HK-2 (cell line): ENCODE measurements around the gene SYNJ1.
"Not testable (repeated sequence)": the region's sequence is repeated elsewhere in the genome, so short reads cannot be mapped to it uniquely, and the experiment has no call there.

Experiments
- DNase-seq: peaks from one replicate; pipeline ENCODE4 v3.0.0-alpha.2; 2018; ENCODE audit not compliant: unreplicated experiment

SYNJ1 gene

DNA sequence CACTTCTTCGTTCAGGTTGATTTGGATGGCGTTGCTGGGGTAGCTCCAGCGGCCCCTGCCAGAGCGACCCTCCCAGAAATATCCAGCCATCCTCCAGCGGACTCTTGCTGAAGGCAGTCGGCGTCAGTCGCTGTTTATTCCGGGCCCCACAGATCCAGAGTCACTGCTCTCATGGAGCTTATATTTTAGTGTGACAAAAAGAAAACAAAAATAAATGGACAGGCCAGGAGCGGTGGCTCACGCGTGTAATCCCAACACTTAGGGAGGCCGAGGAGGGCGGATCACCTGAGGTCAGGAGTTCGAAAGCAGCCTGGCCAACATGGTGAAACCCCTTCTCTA is 114.8 kb downstream of the SYNJ1 start:
- DNase-seq: no peak

DNA sequence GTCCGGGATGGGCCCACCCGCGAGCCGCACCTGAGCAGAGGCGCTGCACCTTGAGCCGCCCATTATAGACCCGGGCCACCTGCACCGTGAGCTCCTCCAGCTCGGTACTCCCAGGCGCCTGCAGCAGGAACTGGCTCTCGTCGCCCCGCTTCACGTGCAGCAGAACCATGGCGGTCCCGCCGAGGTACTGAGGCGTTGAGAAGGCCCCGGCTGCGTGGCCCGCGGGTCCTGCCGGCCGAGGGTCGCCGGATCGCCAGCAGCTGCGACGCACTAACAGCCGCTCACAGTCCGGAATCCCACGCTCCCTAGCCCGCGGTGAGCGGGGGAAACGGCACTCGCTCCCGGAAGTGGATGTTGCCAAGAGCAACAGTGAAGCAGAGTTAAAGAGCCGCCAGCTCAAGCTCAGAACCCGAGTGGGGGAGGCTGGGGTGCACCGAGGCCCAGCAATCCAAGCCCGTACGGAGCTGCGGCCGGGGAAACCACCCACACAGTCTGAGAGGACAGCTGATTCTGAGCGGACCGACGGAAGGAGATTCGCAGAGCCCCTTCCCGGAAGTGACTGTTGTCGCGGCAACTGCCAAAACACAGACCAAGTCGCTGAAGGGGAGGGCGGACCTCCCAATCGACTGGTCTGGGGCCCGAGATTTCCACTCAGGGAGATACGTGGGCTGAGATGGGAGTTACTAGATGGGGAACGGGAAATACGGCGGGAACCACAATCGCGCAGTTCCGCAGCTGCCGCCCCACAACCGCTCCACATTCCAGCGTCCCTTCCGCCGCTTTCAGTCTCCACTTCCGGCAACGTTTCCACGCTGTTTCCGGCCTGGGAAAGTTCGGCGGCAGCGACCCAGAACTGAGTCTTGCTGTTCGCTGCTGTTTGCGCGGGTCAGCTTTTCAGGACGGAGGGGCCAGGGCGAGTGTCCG is 115.5 kb downstream of the SYNJ1 start, which contains the start of gene CFAP298:
Gene CFAP298, minus strand, starts transcription at position 303 of the 924 bp plus-strand sequence. Its CDS starts 134 bp downstream, at position 169.
- DNase-seq: peak; percentile 84

- peak; percentile 30 for DNase-seq
Observed at GRCh38 chr21:32611471-32611997, 116.3 kb downstream of the SYNJ1 start.

GRCh38 chr21:32610940-32611339 is 116.9 kb downstream of the SYNJ1 start:
- DNase-seq: not testable (repeated sequence)

GRCh38 chr21:32608851-32609250 is 119.0 kb downstream of the SYNJ1 start:
- DNase-seq: no peak

DNA sequence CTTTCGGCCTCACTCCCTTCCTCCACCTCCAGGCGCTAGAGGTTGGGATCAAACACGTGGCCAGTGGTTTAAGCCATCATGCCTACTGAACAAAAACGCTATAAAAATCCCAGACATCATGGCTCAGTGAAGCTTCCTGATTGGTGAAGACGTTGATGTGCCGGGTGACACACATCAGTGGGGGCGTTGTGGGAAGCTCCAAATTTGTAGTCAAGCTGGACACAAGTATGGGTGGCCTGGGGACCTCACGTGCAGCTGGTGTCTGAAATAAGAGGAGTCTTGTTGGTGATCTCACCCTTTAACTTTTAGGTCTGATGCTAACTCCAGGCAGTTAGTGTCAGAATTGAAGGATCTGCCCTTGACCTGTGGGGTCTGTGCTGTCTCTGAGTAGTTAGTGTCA is 122.3 kb downstream of the SYNJ1 start:
- DNase-seq: no peak

- no peak for DNase-seq
Observed at GRCh38 chr21:32604464-32604863, 123.3 kb downstream of the SYNJ1 start.

GRCh38 chr21:32603131-32603530 is 124.7 kb downstream of the SYNJ1 start:
- DNase-seq: no peak

DNA sequence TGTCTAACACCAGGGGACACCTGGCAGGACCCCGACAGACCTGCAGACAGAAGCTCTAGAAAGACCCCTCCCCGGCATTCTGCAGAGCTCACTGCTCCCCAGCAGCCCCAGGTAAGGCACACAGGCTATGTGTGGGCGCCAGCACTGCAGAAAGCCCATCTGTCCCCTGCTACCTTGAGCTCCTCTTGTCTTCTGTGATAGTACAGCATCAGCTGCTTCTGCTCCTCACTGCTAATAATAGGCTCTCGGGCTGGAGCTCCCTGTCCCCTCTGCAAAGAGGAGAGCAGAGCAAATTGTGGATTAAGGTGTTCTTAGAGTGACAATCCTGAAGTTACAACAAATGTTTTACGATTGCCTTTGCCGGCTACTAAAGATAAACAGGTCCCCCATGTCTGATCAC is 125.7 kb downstream of the SYNJ1 start:
- DNase-seq: no peak

- DNase-seq: no peak
Observed at GRCh38 chr21:32599526-32599925, 128.3 kb downstream of the SYNJ1 start.

DNA sequence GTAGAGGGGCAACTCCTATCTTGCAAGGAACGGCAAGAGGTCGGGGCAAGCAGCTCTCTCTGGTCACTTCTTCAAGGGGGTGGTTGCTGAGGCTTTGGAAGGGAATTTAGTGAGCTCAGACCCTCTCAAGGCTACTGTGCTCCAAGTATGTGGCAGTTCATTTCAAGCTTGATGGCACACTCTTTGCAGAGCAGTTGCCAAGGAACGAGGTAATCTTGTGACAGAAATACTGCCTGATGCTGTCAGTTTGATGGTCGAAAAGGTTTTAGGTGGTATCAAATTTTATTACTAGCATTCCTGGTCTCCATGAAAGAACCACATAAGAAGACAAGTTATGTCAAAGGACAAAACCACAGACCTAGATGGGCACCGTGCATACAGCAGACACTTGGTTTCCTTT is 128.7 kb downstream of the SYNJ1 start:
- no peak for DNase-seq

DNA sequence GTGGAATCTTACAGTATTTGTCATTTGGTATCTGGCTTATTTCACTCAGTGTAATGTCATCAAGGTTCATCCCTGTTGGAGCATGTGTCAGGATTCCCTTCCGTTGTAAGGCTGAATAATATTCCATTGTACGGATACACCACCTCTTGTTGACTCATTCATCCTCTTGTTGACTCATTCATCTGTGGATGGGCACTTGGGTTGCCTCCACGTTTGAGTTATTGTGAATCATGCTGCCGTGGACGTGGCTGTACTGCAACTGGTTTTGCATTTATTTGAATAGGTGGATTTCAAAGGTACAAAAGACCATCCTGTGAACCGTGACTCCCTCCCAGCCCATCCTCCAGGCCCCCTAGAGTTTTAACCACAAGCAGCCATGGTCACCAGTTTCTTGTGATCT is 130.6 kb downstream of the SYNJ1 start:
- DNase-seq: peak; percentile 51

GRCh38 chr21:32595431-32595830 is 132.4 kb downstream of the SYNJ1 start:
- no peak for DNase-seq

DNA sequence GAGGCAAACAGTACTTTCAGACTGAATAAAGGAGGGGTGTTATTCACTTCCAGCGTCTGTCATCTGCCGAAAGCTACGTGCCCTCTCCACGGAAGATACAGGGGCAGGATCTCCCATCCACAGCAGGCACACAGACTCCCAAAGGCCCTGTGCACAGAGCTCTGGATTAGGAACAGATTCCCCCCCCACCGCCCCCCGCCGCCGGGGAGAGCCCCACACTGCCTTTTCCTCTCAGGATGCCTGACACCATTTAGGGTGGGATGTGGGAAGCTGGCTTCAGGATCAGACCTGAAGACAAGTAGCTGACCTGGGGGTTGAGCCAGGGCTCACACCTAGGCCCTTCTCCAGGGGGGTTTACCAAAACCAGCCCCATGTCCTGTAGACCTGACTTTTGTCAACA is 134.1 kb downstream of the SYNJ1 start:
- no peak for DNase-seq

DNA sequence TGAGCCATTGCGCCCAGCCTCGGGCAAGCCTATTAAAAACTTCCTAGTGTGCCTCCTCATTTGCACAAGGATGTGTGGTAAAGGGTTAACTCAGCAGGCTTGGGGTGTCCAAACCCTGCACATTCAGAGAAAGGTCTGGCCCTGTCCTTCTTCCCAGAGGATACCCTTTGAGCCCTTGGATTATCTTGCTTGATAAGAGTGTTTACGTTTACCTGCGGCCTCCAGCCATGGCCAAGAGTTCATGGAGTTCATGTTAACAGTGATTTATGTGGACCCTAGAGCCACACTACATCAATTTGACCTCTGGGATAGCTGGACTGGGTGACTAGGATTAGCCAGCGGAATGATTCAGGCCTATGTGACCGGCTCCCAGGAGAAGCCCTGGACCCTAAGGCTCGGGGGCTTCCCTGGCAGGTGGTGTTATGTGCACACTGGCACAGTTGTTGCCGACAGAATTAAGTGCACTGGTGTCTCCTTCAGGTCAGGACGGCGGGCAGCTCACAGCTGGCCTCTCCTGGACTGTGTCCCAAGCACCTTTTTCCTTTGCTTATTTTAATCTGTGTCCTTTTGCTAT is 134.8 kb downstream of the SYNJ1 start:
- DNase-seq: no peak

DNA sequence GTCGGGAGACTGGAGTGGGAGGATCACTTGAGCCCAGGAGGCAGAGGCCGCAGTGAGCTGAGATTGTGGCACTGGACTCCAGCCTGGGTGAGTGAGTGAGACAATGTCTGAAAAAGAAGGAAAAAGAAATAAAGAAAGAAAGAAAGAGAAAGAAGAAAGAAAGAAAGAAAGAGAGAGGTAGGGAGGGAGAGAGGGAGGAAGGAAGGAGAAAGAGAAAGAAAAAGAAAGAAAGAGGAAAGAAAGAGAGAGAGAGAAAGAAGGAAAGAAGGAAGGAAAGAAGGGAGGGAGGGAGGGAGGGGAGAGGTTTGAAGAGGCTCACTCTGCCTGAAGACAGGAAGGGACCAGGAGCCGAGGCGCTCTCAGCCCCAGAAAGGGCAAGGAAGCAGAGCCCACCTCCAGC is 137.7 kb downstream of the SYNJ1 start:
- DNase-seq: no peak

DNA sequence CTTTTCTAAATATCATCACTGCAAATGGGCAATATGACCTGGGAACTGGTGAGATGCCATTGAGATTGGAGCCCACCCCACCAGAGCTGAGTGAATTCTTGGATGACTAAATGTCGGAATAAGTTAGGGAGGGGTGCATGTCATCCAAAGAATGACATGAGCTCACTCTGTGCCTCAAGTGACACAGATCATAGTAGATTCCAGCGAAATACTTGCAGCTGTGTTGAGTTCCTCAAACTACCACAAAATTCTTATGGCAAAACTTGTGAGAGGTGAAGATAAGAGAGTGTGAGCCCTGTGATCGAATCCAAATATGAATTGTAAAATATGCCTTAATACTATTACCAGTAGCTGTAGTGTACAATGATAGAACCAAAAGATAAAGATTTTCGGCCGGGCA is 140.2 kb downstream of the SYNJ1 start:
- DNase-seq: no peak

DNA sequence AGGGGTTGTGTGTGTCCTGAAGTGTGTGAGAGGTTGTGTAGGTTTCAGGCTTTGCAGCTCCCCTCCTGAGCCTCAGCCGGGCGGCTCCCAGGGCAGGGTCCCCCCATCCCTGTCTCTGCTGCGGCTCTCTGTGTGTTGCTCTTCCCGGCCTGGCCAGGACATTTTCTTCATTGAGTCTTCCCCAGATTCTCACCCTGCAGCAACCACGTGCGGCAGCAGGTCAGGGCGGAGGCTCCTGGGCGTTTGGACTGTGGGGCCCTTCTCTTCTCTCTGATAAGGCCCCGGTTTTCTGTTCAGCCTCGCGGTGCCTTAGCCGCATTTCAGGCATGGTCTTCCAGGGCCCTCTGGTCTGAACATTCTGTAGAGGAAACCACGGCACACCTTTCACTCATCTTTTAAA is 140.7 kb downstream of the SYNJ1 start:
- no peak for DNase-seq

- no peak for DNase-seq
Observed at GRCh38 chr21:32585970-32586369, 141.8 kb downstream of the SYNJ1 start.

GRCh38 chr21:32585042-32585710 is 142.6 kb downstream of the SYNJ1 start, which contains the start of gene TCP10L:
Gene TCP10L (minus strand): TSS chr21:32585523. CDS start chr21:32584304, 1,219 bp downstream.
- no peak for DNase-seq

DNA sequence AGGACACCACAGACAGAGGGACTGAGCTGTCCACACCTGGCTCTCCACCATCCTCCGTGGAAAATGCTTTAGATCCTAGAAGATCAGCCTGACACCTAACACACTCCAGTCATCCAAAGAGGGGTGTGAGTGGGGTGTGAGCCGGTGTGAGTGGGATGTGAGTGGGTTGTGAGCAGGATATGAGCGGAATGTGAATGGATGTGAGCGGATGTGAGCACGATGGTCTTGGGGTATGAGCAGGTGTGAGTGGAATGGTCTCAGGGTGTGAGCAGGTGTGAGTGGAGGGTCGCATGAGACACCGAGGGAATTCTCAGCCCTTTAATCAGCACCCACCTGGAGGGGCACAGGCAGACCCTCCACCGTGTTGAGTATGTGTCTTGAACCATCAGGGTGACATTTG is 143.3 kb downstream of the SYNJ1 start:
- no peak for DNase-seq

DNA sequence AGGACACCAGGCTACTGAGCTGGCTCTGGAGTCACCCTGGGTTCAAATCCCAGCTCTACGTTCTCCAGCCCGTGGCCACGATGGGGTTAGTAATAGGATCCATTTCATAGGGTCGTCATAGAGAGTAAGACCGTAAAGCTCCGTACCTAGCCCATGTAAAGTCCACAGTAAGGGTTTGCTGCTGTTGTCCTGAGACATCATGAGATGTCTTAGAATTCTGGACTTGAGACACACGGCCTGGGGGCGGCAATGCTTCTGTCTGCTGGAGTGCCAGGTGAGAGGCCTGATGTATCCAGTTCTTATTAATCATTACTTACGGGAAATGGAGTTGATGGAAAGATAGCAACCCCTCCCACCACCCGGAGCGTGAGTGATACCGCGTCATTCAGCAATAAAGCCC is 146.1 kb downstream of the SYNJ1 start:
- DNase-seq: no peak
